Raji (cell line): ENCODE measurements around the gene SLC24A1.

Source experiments
- POLR2A ChIP-seq: IDR thresholded peaks from 2 replicates; pipeline ENCODE4 v1.6.1; 2011; ENCODE audit warnings: low read depth, low read length, control low read depth; ENCODE audit not compliant: insufficient read depth

Gene SLC24A1

GRCh38 chr15:65638681-65639089 is 16.9 kb downstream of the SLC24A1 start:
- TF ChIP-seq POLR2A, result no peak

- no peak for TF ChIP-seq POLR2A
These were observed 17.8 kb downstream of the SLC24A1 start for GRCh38 chr15:65639509-65639908.

GRCh38 chr15:65641768-65642475 is 20.2 kb downstream of the SLC24A1 start:
- no peak for TF ChIP-seq POLR2A

GRCh38 chr15:65642594-65642993 is 20.9 kb downstream of the SLC24A1 start:
- no peak for TF ChIP-seq POLR2A

GRCh38 chr15:65644282-65644681 is 22.5 kb downstream of the SLC24A1 start:
- no peak for TF ChIP-seq POLR2A

GRCh38 chr15:65645392-65645791 is 23.7 kb downstream of the SLC24A1 start:
- no peak for TF ChIP-seq POLR2A

- no peak for TF ChIP-seq POLR2A
These were observed 24.7 kb downstream of the SLC24A1 start for GRCh38 chr15:65646486-65646885.

- TF ChIP-seq POLR2A, result no peak
These were observed 28.7 kb downstream of the SLC24A1 start for GRCh38 chr15:65650312-65651041.

- no peak for TF ChIP-seq POLR2A
These were observed 29.2 kb downstream of the SLC24A1 start for GRCh38 chr15:65651042-65651322.

- TF ChIP-seq POLR2A, result no peak
These were observed 30.4 kb downstream of the SLC24A1 start for GRCh38 chr15:65651831-65652749.

GRCh38 chr15:65653341-65653740 is 31.6 kb downstream of the SLC24A1 start:
- TF ChIP-seq POLR2A, result no peak

- TF ChIP-seq POLR2A, result no peak
These were observed 32.2 kb downstream of the SLC24A1 start for GRCh38 chr15:65653801-65654521.

GRCh38 chr15:65655026-65655425 is 33.3 kb downstream of the SLC24A1 start:
- TF ChIP-seq POLR2A, result no peak

- no peak for TF ChIP-seq POLR2A
These were observed 33.7 kb downstream of the SLC24A1 start for GRCh38 chr15:65655457-65655856.

- no peak for TF ChIP-seq POLR2A
These were observed 37.8 kb downstream of the SLC24A1 start for GRCh38 chr15:65659502-65660052.

- TF ChIP-seq POLR2A, result no peak
These were observed 39.2 kb downstream of the SLC24A1 start for GRCh38 chr15:65660927-65661326.
